Measurements from ENCODE around the gene NT5M.

DNA sequence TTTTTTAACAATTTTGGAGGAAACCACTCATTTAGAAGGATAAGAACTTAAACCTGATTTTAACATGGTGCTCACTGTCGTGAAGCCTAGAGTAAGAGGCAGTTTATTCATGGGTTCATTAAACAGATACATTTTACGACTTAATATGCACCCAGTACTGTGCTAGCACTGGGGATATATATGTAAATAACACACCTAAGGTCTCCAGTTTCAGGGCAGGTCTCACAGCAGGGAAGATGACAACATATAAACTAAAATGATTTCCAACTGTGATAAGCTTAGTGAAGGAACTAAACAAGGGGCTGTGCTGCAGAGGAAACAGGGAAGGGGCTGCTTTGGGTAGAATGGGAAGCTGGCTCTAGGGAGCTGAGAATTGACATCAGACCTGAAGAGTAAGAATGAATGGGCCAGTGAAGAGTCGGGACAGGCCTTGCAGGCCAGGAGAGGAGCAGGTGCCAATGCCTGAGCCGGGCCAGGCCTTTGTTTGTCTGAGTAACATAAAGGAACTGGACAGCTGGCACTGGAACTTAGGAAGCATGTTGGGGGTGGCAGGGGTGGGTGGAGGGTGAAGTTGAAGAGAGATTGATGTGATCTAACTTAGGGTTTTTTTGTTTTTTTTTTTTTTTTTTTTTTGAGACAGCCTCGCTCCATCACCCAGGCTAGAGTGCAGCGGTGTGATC is 12.1 kb downstream of the NT5M start:
- TF ChIP-seq, protein P1, sequence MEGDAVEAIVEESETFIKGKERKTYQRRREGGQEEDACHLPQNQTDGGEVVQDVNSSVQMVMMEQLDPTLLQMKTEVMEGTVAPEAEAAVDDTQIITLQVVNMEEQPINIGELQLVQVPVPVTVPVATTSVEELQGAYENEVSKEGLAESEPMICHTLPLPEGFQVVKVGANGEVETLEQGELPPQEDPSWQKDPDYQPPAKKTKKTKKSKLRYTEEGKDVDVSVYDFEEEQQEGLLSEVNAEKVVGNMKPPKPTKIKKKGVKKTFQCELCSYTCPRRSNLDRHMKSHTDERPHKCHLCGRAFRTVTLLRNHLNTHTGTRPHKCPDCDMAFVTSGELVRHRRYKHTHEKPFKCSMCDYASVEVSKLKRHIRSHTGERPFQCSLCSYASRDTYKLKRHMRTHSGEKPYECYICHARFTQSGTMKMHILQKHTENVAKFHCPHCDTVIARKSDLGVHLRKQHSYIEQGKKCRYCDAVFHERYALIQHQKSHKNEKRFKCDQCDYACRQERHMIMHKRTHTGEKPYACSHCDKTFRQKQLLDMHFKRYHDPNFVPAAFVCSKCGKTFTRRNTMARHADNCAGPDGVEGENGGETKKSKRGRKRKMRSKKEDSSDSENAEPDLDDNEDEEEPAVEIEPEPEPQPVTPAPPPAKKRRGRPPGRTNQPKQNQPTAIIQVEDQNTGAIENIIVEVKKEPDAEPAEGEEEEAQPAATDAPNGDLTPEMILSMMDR (IDR thresholded peaks at IDR 0.05), result no peak
- no peak for TF ChIP-seq POLR2A (IDR thresholded peaks at IDR 0.05)

All from breast epithelium (tissue), 3 donors.